BJ (cell line): ENCODE measurements around the gene LIMK2. TPM values are rescaled to one million over a fixed set of nuclear protein-coding genes. Genes with fewer than 3 reads are reported as not detected.

Experiments
- CTCF ChIA-PET: fragments of 350-600 bp; formaldehyde crosslinking; extraction: SDS; loops from one replicate; lab custom pipeline; 2021; ENCODE audit warnings: antibody characterized with exemption, inconsistent platforms; lab: Yijun Ruan, JAX
- POLR2A ChIA-PET: fragments of 300-600 bp; sonication (Branson Sonifier 250); formaldehyde crosslinking; extraction: SDS; loops from one replicate; lab custom pipeline; 2021; ENCODE audit warnings: antibody characterized with exemption; lab: Charles Lee
- DNase-seq: peaks from one replicate; pipeline ENCODE4 v3.0.0-alpha.2; 2011; ENCODE audit warnings: low read depth
- H3K27me3 ChIP-seq: 2 replicates; pipeline ENCODE4 v1.6.0; 2011; ENCODE audit warnings: low read length; ENCODE audit not compliant: control insufficient read depth, insufficient read depth
- H3K36me3 ChIP-seq: 2 replicates; pipeline ENCODE4 v1.5.1; 2011; ENCODE audit warnings: low read length; ENCODE audit not compliant: control insufficient read depth, insufficient read depth
- H3K4me3 ChIP-seq: 2 replicates; pipeline ENCODE4 v1.5.1; 2011; ENCODE audit warnings: low read depth, mild to moderate bottlenecking, control low read depth, low read length
- polyA plus RNA-seq: library from polyadenylated mRNA; depleted of rRNA; stranded (reverse); fragments of >200 nt; gene quantifications from 2 replicates; pipeline ENCODE4 v1.2.3, GENCODE V29; 2011
- TF ChIP-seq, protein P1 (sequence below): IDR thresholded peaks from 2 replicates; pipeline ENCODE4 v1.5.1; 2011; ENCODE audit warnings: low read depth, mild to moderate bottlenecking, control low read depth, inconsistent platforms, low read length, moderate library complexity; ENCODE audit not compliant: insufficient read depth

LIMK2 gene
- polyA plus RNA-seq, 1 experiment: 5.5 TPM

GRCh38 chr22:31246687-31247086 lies 34.6 kb downstream of the LIMK2 start:
- POLR2A ChIA-PET: no interaction called here

DNA sequence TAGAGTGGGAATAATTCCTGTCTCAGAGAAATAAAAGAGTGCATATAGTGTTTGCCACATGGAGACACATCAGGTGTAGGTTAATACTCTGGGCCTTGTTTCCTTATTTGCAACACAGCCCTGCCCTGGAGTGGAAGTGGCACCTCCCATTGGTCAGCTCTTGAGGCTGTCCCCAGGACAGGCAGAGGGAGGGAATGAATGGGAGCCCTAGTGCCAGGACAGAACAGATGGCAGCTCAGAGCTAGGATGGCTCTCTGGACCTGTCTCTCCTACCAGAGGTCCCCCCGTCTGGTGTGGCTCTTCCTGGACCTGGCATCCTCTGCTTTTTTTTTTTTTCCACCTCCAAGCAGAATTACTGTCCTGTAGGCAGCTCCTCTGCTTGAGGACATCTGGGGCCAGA lies 35.6 kb downstream of the LIMK2 start:
- no peak for DNase-seq
- TF ChIP-seq, protein P1, sequence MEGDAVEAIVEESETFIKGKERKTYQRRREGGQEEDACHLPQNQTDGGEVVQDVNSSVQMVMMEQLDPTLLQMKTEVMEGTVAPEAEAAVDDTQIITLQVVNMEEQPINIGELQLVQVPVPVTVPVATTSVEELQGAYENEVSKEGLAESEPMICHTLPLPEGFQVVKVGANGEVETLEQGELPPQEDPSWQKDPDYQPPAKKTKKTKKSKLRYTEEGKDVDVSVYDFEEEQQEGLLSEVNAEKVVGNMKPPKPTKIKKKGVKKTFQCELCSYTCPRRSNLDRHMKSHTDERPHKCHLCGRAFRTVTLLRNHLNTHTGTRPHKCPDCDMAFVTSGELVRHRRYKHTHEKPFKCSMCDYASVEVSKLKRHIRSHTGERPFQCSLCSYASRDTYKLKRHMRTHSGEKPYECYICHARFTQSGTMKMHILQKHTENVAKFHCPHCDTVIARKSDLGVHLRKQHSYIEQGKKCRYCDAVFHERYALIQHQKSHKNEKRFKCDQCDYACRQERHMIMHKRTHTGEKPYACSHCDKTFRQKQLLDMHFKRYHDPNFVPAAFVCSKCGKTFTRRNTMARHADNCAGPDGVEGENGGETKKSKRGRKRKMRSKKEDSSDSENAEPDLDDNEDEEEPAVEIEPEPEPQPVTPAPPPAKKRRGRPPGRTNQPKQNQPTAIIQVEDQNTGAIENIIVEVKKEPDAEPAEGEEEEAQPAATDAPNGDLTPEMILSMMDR: no peak
- Histone ChIP-seq H3K36me3 (no peaks in the 10 kb centered on the region), H3K27me3 (no peaks in the 10 kb centered on the region), H3K4me3 (no peak overlapping the region)
- ChIA-PET CTCF (interaction anchor here (1.4 to 8.7 kb wide), 2 partner anchors 24 to 36 kb away, joined by 3 to 70 read pairs; partner anchors contain the start of gene LIMK2), POLR2A (interaction anchor here (0.6 to 0.7 kb wide), 2 partner anchors 85 to 945 kb away, joined by 4 to 6 read pairs; no protein-coding TSS in a partner anchor)

More at GRCh38 chr22:31246687-31247086, 34.6 kb downstream of the LIMK2 start:
- Histone ChIP-seq H3K4me3 (no peak overlapping the region), H3K27me3 (no peaks in the 10 kb centered on the region), H3K36me3 (no peaks in the 10 kb centered on the region)
- TF ChIP-seq, protein P1: no peak
- CTCF ChIA-PET: interaction anchor here (8.7 kb wide), 1 partner anchor 25 kb away, joined by 70 read pairs; no protein-coding TSS in a partner anchor
- DNase-seq: no peak

GRCh38 chr22:31248138-31248745 lies 36.1 kb downstream of the LIMK2 start:
- H3K36me3 ChIP-seq: no peaks in the 10 kb centered on the region
- TF ChIP-seq, protein P1: no peak
- no peaks in the 10 kb centered on the region for H3K27me3 ChIP-seq
- ChIA-PET CTCF (interaction anchor here (1.4 to 8.7 kb wide), 2 partner anchors 23 to 37 kb away, joined by 3 to 70 read pairs; partner anchors contain the start of gene LIMK2), POLR2A (interaction anchor here (0.7 kb wide), 1 partner anchor 84 kb away, joined by 6 read pairs; no protein-coding TSS in a partner anchor)
- DNase-seq: peak; percentile 75
- H3K4me3 ChIP-seq: peak overlapping the region; percentile 46

GRCh38 chr22:31248965-31249958 lies 37.2 kb downstream of the LIMK2 start:
- Histone ChIP-seq H3K4me3 (peak overlapping the region; percentile 46), H3K36me3 (no peaks in the 10 kb centered on the region), H3K27me3 (no peaks in the 10 kb centered on the region)
- no peak for DNase-seq
- ChIA-PET POLR2A (no interaction called here), CTCF (interaction anchor here (1.0 to 8.7 kb wide), 3 partner anchors 19 to 37 kb away, joined by 3 to 70 read pairs (median 6); partner anchors contain the start of gene LIMK2)
- TF ChIP-seq, protein P1: no peak
